GM19463 (cell line): Measurements from ENCODE around the gene ANKRD12.
"Not testable (repeated sequence)": the region's sequence is repeated elsewhere in the genome, so short reads cannot be mapped to it uniquely, and the experiment has no call there.

Experiments used
- ATAC-seq: cut with Tn5 transposase; IDR thresholded peaks from one replicate; pipeline ENCODE4 v1.9.1; 2021; ENCODE audit warnings: mild to moderate bottlenecking, moderate library complexity; ENCODE audit not compliant: unreplicated experiment

Gene ANKRD12

GRCh38 chr18:9140381-9140780 lies 3.8 kb downstream of the ANKRD12 start:
- ATAC-seq, result no peak

- no peak for ATAC-seq
Observed at GRCh38 chr18:9140984-9141383, 4.4 kb downstream of the ANKRD12 start.

- ATAC-seq, result no peak
Observed at GRCh38 chr18:9146224-9146623, 9.6 kb downstream of the ANKRD12 start.

- peak; percentile 49 for ATAC-seq
Observed at GRCh38 chr18:9147440-9148202, 11.0 kb downstream of the ANKRD12 start.

GRCh38 chr18:9148203-9148552 lies 11.6 kb downstream of the ANKRD12 start:
- ATAC-seq, result no peak

GRCh38 chr18:9150121-9150520 lies 13.5 kb downstream of the ANKRD12 start:
- no peak for ATAC-seq

- ATAC-seq, result no peak
Observed at GRCh38 chr18:9153256-9153655, 16.7 kb downstream of the ANKRD12 start.

GRCh38 chr18:9156604-9157249 lies 20.1 kb downstream of the ANKRD12 start:
- ATAC-seq, result no peak

- no peak for ATAC-seq
Observed at GRCh38 chr18:9157806-9158205, 21.2 kb downstream of the ANKRD12 start.

- ATAC-seq, result no peak
Observed at GRCh38 chr18:9160014-9160413, 23.4 kb downstream of the ANKRD12 start.

- not testable (repeated sequence) for ATAC-seq
Observed at GRCh38 chr18:9162663-9163062, 26.1 kb downstream of the ANKRD12 start.

- not testable (repeated sequence) for ATAC-seq
Observed at GRCh38 chr18:9164149-9164548, 27.6 kb downstream of the ANKRD12 start.

- ATAC-seq, result not testable (repeated sequence)
Observed at GRCh38 chr18:9165883-9166282, 29.3 kb downstream of the ANKRD12 start.

GRCh38 chr18:9169515-9169914 lies 32.9 kb downstream of the ANKRD12 start:
- not testable (repeated sequence) for ATAC-seq

- ATAC-seq, result not testable (repeated sequence)
Observed at GRCh38 chr18:9171919-9172318, 35.3 kb downstream of the ANKRD12 start.

GRCh38 chr18:9172506-9173127 lies 36.0 kb downstream of the ANKRD12 start:
- ATAC-seq, result no peak

GRCh38 chr18:9173770-9174233 lies 37.2 kb downstream of the ANKRD12 start:
- ATAC-seq, result no peak

GRCh38 chr18:9174302-9174701 lies 37.7 kb downstream of the ANKRD12 start:
- no peak for ATAC-seq

- no peak for ATAC-seq
Observed at GRCh38 chr18:9175115-9175514, 38.5 kb downstream of the ANKRD12 start.

GRCh38 chr18:9177031-9177430 lies 40.5 kb downstream of the ANKRD12 start:
- ATAC-seq, result no peak

GRCh38 chr18:9177466-9177865 lies 40.9 kb downstream of the ANKRD12 start:
- no peak for ATAC-seq

- ATAC-seq, result no peak
Observed at GRCh38 chr18:9178557-9178956, 42.0 kb downstream of the ANKRD12 start.
